ENCODE measurements around the gene IGSF6.
"Not testable (repeated sequence)": the region's sequence is repeated elsewhere in the genome, so short reads cannot be mapped to it uniquely, and the experiment has no call there.

IGSF6 gene

GRCh38 chr16:21637032-21637968 lies 15.1 kb downstream of the IGSF6 start:
- no peak for TF ChIP-seq CTCF (IDR thresholded peaks at IDR 0.05; ENCODE audit: low read depth, low read length, missing control alignments)

DNA sequence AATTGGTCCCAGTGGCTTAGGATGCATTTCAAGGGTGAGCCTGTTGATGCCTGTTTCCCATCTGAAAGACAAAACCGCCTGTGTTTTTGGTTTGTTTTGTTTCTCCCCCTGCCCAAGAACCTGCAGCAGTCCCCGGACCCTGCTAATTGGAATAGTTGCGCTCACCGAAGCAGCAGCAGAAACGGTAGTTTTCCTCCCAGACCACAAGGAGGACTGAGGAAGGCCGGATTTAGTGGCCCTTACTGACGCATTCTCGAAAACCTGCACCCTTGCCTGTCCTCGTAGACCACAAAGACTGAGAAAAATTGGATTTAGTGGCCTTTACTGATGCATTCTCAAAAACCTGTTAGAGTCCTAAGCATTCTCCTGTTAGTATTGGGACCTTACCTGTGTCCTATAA lies 16.7 kb downstream of the IGSF6 start:
- not testable (repeated sequence) for H3K4me3 ChIP-seq (replicated peaks; ENCODE audit: low read depth, low read length); DNase-seq (ENCODE audit: extremely low read depth, low read depth)

More at GRCh38 chr16:21637032-21637968, 15.1 kb downstream of the IGSF6 start:
- DNase-seq (ENCODE audit: extremely low read depth, low read depth) = no peak
- no peak overlapping the region for H3K4me3 ChIP-seq (replicated peaks; ENCODE audit: low read depth, low read length)

GRCh38 chr16:21634216-21634615 lies 18.2 kb downstream of the IGSF6 start:
- DNase-seq (ENCODE audit: extremely low read depth, low read depth) = no peak
- no peak overlapping the region for H3K4me3 ChIP-seq (replicated peaks; ENCODE audit: low read depth, low read length)
- no peak for TF ChIP-seq CTCF (IDR thresholded peaks at IDR 0.05; ENCODE audit: low read depth, low read length, missing control alignments)

DNA sequence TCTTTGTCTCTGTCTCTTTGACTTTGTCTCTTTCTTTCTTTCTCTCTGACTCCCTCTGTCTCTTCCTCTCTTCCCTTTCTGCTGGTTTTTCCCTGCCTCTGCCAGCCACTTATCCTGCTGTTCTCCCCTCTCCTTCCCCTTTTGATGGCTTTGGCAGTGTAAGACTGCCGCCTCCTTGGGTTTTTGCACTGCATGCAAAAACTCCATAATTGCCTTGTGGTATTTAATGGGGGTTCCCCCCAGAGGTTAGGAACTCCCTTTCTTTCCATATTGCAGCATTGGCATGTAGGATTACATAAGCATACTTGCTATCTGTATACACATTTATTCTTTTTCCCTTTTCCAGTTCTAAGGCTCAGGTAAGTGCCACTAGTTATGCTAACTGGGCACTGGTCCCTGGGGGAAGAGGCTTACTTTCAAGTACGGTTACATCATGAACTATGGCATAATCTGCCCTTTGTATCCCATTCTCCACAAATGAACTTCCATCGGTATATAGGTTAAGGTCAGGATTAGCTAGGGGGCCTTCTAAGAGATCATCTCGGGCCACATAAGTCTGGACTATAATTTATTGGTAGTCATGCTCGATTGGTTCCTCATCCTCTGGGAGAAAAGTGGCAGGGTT lies 20.3 kb downstream of the IGSF6 start:
- H3K4me3 ChIP-seq (replicated peaks; ENCODE audit: low read depth, low read length); DNase-seq (ENCODE audit: extremely low read depth, low read depth): not testable (repeated sequence)

DNA sequence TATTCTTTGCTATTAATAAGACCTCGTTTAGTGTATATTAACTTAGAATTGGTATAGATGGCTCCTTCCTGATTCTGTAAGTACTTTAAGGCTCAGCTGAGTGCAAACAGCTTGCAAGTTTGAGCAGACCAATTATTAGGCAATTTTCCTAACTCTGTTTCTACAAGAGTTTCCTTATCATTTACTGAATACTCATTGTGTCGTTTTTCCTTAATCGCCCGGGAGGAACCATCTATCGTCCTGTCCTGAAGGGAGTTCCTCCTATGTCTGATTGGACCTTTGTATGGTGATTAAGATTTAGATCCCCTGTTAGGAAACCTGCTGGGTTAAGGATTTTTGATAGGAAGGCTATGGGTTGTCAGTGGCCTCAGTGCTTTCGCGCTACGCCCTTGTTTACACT lies 21.0 kb downstream of the IGSF6 start:
- H3K4me3 ChIP-seq (replicated peaks; ENCODE audit: low read depth, low read length); DNase-seq (ENCODE audit: extremely low read depth, low read depth): not testable (repeated sequence)

GRCh38 chr16:21630866-21631265 lies 21.5 kb downstream of the IGSF6 start:
- DNase-seq (ENCODE audit: extremely low read depth, low read depth); H3K4me3 ChIP-seq (replicated peaks; ENCODE audit: low read depth, low read length): not testable (repeated sequence)

- H3K4me3 ChIP-seq (replicated peaks; ENCODE audit: low read depth, low read length); DNase-seq (ENCODE audit: extremely low read depth, low read depth): not testable (repeated sequence)
Observed at GRCh38 chr16:21629616-21630539, 22.5 kb downstream of the IGSF6 start.

- no peak overlapping the region for H3K4me3 ChIP-seq (replicated peaks; ENCODE audit: low read depth, low read length)
- TF ChIP-seq CTCF (IDR thresholded peaks at IDR 0.05; ENCODE audit: low read depth, low read length, missing control alignments) = no peak
- DNase-seq (ENCODE audit: extremely low read depth, low read depth) = no peak
Observed at GRCh38 chr16:21628772-21629171, 23.6 kb downstream of the IGSF6 start.

DNA sequence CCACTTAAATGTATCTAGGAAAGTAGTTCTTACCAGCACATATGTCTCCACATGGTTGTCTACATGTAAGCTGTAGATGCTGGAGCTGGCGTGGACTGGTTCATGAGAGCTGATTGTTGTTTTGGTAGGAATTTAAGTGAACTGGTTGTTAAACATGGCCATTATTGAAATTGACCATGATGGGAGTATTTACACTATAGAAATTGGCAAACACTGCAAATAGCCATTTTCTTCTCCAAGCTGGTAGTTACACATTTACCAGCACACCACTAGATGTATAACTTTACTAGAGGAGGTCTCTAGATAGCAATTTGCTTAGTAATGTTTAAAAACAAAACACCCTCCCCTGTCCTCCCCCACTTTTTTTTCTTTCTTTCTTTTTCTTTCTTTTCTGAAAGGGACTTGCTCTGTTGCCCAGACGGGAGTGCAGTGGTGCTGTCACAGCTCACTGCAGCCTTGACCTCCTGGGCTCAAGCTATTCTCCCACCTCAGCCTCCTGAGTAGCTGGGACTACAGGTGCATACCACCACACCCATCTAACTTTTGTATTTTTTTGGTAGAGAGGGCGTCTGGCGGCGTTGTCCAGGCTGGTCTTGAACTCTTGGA lies 24.2 kb downstream of the IGSF6 start:
- H3K4me3 ChIP-seq (replicated peaks; ENCODE audit: low read depth, low read length) = no peak overlapping the region
- no peak for DNase-seq (ENCODE audit: extremely low read depth, low read depth)
- no peak for TF ChIP-seq CTCF (IDR thresholded peaks at IDR 0.05; ENCODE audit: low read depth, low read length, missing control alignments)
